ENCODE results near the gene GOPC. TPM values are rescaled to one million over a fixed set of nuclear protein-coding genes. Genes with fewer than 3 reads are reported as not detected.

The GOPC gene
- total RNA-seq, 1 experiment from 2014 or later, result 18.7 TPM

DNA sequence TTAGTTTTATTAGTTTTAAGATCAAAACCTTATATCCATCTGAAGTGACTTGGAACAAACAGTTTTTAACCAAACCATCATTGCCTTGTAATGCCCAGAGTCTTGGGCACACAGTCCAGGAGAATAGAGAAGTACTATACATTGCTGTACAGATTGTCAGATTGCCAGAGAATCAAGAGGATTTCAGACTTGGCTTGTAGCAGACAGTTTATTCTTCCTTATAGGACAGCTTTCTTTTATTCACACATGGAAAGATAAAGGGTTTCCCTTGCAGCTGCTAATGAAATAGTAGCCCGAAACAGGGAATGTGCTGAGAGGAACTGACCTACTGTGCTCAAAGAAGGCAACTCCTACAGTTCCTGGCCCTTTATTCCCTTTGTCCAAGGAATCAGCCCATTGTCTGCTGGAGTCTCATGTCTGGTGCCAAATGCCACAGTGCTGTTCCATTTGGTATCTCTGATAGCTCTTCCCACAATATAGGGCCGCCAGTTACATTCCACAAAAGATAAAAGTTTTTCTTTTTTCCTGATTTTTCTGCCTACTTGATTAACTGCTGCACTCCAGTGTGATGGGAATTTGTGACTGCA, 89.2 kb downstream of the GOPC start:
- H3K4ac ChIP-seq (ENCODE audit: low read depth, low read length), result no peak overlapping the region
- H3K36me3 Mint-ChIP-seq (ENCODE audit: insufficient read depth in 1 of 3, low read depth in 3 of 3), result peaks cover 8 to 14% (median 13%) of the 10 kb centered on the region in 3 experiments; a peak in 6 of 7 replicates
- H4K8ac ChIP-seq (replicated peaks; ENCODE audit: insufficient read length, low read depth, low read length), result no peak overlapping the region
- H3K4me3 Mint-ChIP-seq, result no peak overlapping the region
- H3K79me2 ChIP-seq (ENCODE audit: insufficient read depth, low read length), result no peaks in the 10 kb centered on the region
- no peak overlapping the region for H2BK12ac ChIP-seq (ENCODE audit: insufficient read length, low read depth, low read length)
- H3K27me3 ChIP-seq (ENCODE audit: insufficient read depth, low read length), result no peaks in the 10 kb centered on the region
- H3K9ac ChIP-seq (ENCODE audit: extremely low read depth, insufficient read length, low read length), result no peak overlapping the region
- no peaks in the 10 kb centered on the region for H3K79me1 ChIP-seq (ENCODE audit: insufficient read depth, low read depth, low read length, poor library complexity, severe bottlenecking)
- peaks cover 2% of the 10 kb centered on the region; the same call in 1 of the 2 replicates for H3K27me3 Mint-ChIP-seq (ENCODE audit: low read depth)
- no peaks in the 10 kb centered on the region for H3K23me2 ChIP-seq (ENCODE audit: insufficient read length, low read depth, low read length, poor library complexity, severe bottlenecking)
- no peak overlapping the region for H3K18ac ChIP-seq (ENCODE audit: insufficient read length, low read depth, low read length)
- no peak for DNase-seq
- H2AFZ ChIP-seq (ENCODE audit: low read length), result no peak overlapping the region
- H3K27ac Mint-ChIP-seq, result peak overlapping the region in 1 of 3 experiments; percentile 28; a peak in 1 of 7 replicates
- peaks cover 0 to 3% of the 10 kb centered on the region in 2 experiments; a peak in 1 of 5 replicates for H3K9me3 Mint-ChIP-seq
- H2BK120ac ChIP-seq (ENCODE audit: low read depth, low read length, poor library complexity, severe bottlenecking), result no peak overlapping the region
- H3T11ph ChIP-seq (ENCODE audit: low read length), result no peak overlapping the region
- TF ChIP-seq, protein P1, sequence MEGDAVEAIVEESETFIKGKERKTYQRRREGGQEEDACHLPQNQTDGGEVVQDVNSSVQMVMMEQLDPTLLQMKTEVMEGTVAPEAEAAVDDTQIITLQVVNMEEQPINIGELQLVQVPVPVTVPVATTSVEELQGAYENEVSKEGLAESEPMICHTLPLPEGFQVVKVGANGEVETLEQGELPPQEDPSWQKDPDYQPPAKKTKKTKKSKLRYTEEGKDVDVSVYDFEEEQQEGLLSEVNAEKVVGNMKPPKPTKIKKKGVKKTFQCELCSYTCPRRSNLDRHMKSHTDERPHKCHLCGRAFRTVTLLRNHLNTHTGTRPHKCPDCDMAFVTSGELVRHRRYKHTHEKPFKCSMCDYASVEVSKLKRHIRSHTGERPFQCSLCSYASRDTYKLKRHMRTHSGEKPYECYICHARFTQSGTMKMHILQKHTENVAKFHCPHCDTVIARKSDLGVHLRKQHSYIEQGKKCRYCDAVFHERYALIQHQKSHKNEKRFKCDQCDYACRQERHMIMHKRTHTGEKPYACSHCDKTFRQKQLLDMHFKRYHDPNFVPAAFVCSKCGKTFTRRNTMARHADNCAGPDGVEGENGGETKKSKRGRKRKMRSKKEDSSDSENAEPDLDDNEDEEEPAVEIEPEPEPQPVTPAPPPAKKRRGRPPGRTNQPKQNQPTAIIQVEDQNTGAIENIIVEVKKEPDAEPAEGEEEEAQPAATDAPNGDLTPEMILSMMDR (conservative IDR thresholded peaks at IDR 0.05), result no peak
- H4K91ac ChIP-seq (ENCODE audit: insufficient read length, low read depth, low read length), result no peak overlapping the region
- H4K5ac ChIP-seq (ENCODE audit: insufficient read length, low read depth, low read length), result no peak overlapping the region
- H2AK5ac ChIP-seq (ENCODE audit: insufficient read length, low read length), result no peak overlapping the region
- no peak overlapping the region for H3K56ac ChIP-seq (ENCODE audit: insufficient read length, low read depth, low read length)
- no peak overlapping the region for H3K14ac ChIP-seq (ENCODE audit: insufficient read depth, low read length)
- H2BK20ac ChIP-seq (ENCODE audit: low read depth, low read length, poor library complexity, severe bottlenecking), result no peak overlapping the region
- no CpG with 5 or more reads among the region's 2 CpGs for WGBS (ENCODE audit: extremely low coverage, insufficient read length, low lambda C conversion rate)
- peaks cover 11 to 18% of the 10 kb centered on the region in 2 experiments; a peak in 3 of 4 replicates for H3K4me1 Mint-ChIP-seq
- no peak overlapping the region for H3K4me2 ChIP-seq (ENCODE audit: insufficient read depth, insufficient read length, low read length)
- H3K23ac ChIP-seq (ENCODE audit: insufficient read length, low read depth, low read length), result no peak overlapping the region
- no peak overlapping the region for H2BK15ac ChIP-seq (ENCODE audit: low read depth, low read length)
- H3K27ac ChIP-seq (ENCODE audit: insufficient read length, low read depth, low read length), result no peak overlapping the region
- no peak overlapping the region for H2BK5ac ChIP-seq (ENCODE audit: insufficient read length, low read length)
- H3K4me1 ChIP-seq (ENCODE audit: insufficient read depth, low read length), result no peaks in the 10 kb centered on the region
- H4K20me1 ChIP-seq (ENCODE audit: control insufficient read depth, insufficient read depth, insufficient read length), result no peaks in the 10 kb centered on the region
- H3K9me3 ChIP-seq (ENCODE audit: control insufficient read depth, low read depth, low read length), result no peaks in the 10 kb centered on the region

All from H9 (cell line).